Mesothelial cell of epicardium (in vitro differentiated cells): ENCODE measurements around the gene NLGN1. TPM values are rescaled to one million over a fixed set of nuclear protein-coding genes. Genes with fewer than 3 reads are reported as not detected.

Source experiments
- DNase-seq, 2 experiments: peaks; one replicate each; pipeline ENCODE4 v3.0.0; 2021; ENCODE audit warnings: low spot score in 2 of 2; ENCODE audit not compliant: unreplicated experiment in 2 of 2
- H3K27ac Mint-ChIP-seq: 2 replicates; pipeline ENCODE4 v1.8.0; 2021; ENCODE audit warnings: mixed read lengths
- H3K27me3 Mint-ChIP-seq: 2 replicates; pipeline ENCODE4 v1.8.0; 2021; ENCODE audit warnings: low read depth, mixed read lengths
- H3K36me3 Mint-ChIP-seq: 2 replicates; pipeline ENCODE4 v1.8.0; 2021; ENCODE audit warnings: mixed read lengths
- H3K4me1 Mint-ChIP-seq: 2 replicates; pipeline ENCODE4 v1.8.0; 2021; ENCODE audit warnings: mixed read lengths
- H3K4me3 Mint-ChIP-seq: 2 replicates; pipeline ENCODE4 v1.8.0; 2021; ENCODE audit warnings: mild to moderate bottlenecking, moderate library complexity, mixed read lengths
- H3K9me3 Mint-ChIP-seq: 2 replicates; pipeline ENCODE4 v1.8.0; 2021; ENCODE audit warnings: mixed read lengths
- total RNA-seq: library from RNA; stranded (reverse); gene quantifications from 3 replicates; pipeline ENCODE4 v1.2.1, GENCODE V29; 2021
- TF ChIP-seq, protein P1 (sequence below): fragments of 200-600 bp; sonication (generic); IDR thresholded peaks from one replicate; pipeline ENCODE4 v1.5.0; 2021; ENCODE audit warnings: antibody characterized with exemption; ENCODE audit not compliant: unreplicated experiment

NLGN1 gene
- total RNA-seq, 1 donor from 2014 or later: 4.2 TPM

DNA sequence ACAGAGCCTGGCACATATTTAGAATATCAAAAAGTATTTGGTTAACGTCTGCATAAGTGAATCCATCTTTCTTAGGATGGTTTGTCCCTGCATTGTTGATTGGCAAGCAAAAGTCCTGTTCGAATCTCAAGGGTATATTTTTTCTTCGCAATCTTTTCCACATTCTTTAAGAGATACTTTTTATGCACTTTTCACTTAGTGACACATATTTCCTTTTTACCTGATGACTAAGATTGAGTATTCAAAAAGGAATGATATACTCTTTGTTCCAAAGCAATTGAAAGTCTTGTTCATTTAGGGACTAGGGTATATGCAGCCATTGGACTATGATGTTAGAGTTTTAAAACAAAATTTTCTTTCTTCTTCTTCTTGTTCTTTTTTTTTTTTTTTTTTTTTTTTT lies 349.9 kb downstream of the NLGN1 start:
- Mint-ChIP-seq H3K36me3 (no peaks in the 10 kb centered on the region), H3K9me3 (no peaks in the 10 kb centered on the region), H3K27me3 (no peaks in the 10 kb centered on the region), H3K4me1 (no peaks in the 10 kb centered on the region), H3K27ac (no peak overlapping the region), H3K4me3 (no peak overlapping the region)
- no peak for DNase-seq
- TF ChIP-seq, protein P1, sequence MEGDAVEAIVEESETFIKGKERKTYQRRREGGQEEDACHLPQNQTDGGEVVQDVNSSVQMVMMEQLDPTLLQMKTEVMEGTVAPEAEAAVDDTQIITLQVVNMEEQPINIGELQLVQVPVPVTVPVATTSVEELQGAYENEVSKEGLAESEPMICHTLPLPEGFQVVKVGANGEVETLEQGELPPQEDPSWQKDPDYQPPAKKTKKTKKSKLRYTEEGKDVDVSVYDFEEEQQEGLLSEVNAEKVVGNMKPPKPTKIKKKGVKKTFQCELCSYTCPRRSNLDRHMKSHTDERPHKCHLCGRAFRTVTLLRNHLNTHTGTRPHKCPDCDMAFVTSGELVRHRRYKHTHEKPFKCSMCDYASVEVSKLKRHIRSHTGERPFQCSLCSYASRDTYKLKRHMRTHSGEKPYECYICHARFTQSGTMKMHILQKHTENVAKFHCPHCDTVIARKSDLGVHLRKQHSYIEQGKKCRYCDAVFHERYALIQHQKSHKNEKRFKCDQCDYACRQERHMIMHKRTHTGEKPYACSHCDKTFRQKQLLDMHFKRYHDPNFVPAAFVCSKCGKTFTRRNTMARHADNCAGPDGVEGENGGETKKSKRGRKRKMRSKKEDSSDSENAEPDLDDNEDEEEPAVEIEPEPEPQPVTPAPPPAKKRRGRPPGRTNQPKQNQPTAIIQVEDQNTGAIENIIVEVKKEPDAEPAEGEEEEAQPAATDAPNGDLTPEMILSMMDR: no peak

DNA sequence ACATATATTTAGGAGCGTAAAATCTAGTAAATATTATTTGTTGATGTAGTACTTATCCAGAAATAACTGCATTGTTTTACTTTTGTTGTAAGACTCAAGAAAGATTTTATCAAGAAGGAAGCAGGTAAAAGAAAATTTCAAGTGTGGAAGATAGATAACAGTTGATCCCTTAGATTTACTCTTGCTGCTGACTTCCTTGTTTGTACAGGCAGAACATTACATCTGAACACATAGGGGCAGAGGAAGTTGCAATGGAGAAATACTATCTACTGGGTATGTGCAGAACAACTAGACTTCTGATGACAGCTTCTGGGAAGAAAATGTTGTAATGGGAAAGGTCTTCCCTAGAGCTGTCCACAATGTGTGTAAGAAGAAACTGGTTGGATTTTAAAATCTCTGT lies 350.6 kb downstream of the NLGN1 start:
- TF ChIP-seq, protein P1: no peak
- H3K4me1 Mint-ChIP-seq: no peaks in the 10 kb centered on the region
- H3K27me3 Mint-ChIP-seq: no peaks in the 10 kb centered on the region
- no peak overlapping the region for H3K4me3 Mint-ChIP-seq
- no peak overlapping the region for H3K27ac Mint-ChIP-seq
- no peaks in the 10 kb centered on the region for H3K36me3 Mint-ChIP-seq
- DNase-seq: no peak
- H3K9me3 Mint-ChIP-seq: no peaks in the 10 kb centered on the region

DNA sequence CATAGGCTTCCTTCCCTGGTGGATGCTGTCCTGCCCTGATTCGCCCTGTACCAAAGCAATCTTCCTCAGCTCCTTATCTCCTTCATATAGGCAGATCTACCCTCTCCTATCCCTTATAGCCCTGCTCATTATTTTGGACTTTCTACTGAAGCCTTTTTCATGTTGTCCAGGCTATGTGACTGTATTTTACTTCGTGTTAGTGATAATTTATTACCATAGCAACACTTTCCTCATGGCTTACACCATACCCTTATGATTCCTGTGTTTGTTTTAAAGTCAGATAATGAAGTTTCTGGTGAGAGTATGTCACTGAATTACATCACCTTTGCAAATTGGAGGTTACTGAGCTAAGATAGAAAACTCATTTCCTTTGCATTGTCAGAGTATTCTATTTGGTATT lies 352.6 kb downstream of the NLGN1 start:
- Mint-ChIP-seq H3K27me3 (no peaks in the 10 kb centered on the region), H3K36me3 (no peaks in the 10 kb centered on the region), H3K27ac (no peak overlapping the region), H3K4me1 (no peaks in the 10 kb centered on the region), H3K4me3 (no peak overlapping the region), H3K9me3 (no peaks in the 10 kb centered on the region)
- TF ChIP-seq, protein P1: no peak
- no peak for DNase-seq

DNA sequence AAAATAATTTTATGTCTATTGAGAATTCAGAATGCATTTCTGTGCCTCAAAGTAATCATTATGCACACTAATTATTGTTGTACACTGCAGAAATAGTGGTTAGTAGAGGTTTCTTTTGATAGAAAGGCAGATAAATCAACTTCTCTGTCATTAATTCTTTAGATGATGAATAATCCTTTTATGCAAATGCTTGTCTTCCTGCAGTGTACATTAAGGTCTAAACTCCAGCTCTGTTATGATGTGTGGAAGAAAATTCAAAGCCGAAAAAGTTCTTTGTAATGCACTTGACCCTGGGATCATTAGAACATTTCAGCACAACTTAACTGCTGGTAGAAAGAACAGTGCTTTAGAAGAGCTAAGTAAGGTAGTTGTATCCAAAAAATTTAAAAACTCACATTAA lies 353.0 kb downstream of the NLGN1 start:
- H3K27me3 Mint-ChIP-seq: no peaks in the 10 kb centered on the region
- no peak overlapping the region for H3K27ac Mint-ChIP-seq
- H3K4me3 Mint-ChIP-seq: no peak overlapping the region
- TF ChIP-seq, protein P1: no peak
- H3K36me3 Mint-ChIP-seq: no peaks in the 10 kb centered on the region
- no peak for DNase-seq
- no peaks in the 10 kb centered on the region for H3K9me3 Mint-ChIP-seq
- no peaks in the 10 kb centered on the region for H3K4me1 Mint-ChIP-seq

DNA sequence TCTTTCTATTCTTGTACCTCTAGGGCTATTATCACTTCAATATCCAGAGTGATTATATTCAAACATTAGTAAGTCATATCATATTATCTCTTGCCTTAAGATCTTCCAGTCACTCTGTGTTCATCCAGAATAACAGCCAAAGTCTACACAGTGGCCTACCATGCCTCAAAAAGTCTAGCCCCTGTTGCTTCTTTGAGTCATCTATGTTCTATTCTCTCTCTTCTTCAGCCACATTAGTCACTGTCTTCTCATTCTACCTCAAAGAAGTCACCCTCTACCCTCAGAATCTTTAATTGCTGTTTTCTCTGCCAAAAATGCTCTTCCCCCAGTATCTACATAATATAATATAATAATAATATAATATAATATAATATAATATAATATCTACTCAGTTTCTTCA lies 356.0 kb downstream of the NLGN1 start:
- Mint-ChIP-seq H3K27me3 (no peaks in the 10 kb centered on the region), H3K27ac (no peak overlapping the region), H3K36me3 (no peaks in the 10 kb centered on the region), H3K4me1 (no peaks in the 10 kb centered on the region), H3K9me3 (peaks cover 3% of the 10 kb centered on the region), H3K4me3 (no peak overlapping the region)
- TF ChIP-seq, protein P1: no peak
- no peak for DNase-seq

DNA sequence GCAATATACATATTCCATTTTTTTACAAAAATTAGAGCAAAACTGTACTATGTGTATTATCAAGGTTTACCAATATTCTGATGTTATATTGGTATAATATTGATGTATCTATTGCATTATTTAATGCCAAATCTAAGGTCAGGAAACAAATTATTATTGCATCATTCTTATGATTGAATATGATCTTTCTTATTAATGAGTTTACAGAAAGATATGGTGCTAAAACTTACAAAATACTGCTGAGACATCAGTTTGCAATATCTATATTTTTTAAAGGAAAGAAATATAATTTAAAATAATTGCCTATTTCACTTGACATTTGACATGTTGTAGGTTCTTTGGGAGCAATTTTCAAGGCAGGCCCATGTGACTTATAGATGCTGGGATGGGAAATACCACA lies 357.6 kb downstream of the NLGN1 start:
- no peaks in the 10 kb centered on the region for H3K4me1 Mint-ChIP-seq
- DNase-seq: no peak
- H3K27me3 Mint-ChIP-seq: no peaks in the 10 kb centered on the region
- H3K27ac Mint-ChIP-seq: no peak overlapping the region
- no peaks in the 10 kb centered on the region for H3K36me3 Mint-ChIP-seq
- H3K9me3 Mint-ChIP-seq: peaks cover 3% of the 10 kb centered on the region
- H3K4me3 Mint-ChIP-seq: no peak overlapping the region
- TF ChIP-seq, protein P1: no peak
